ENCODE data around the gene C20orf204.

Gene C20orf204

GRCh38 chr20:64035066-64035932, 683 bp upstream of the C20orf204 start:
- no peak for TF ChIP-seq CTCF (IDR thresholded peaks at IDR 0.05; ENCODE audit: low read depth, low read length)
- DNase-seq (ENCODE audit: extremely low read depth, low read depth) = no peak

- DNase-seq (ENCODE audit: extremely low read depth, low read depth) = no peak
- TF ChIP-seq CTCF (IDR thresholded peaks at IDR 0.05; ENCODE audit: low read depth, low read length) = no peak
These were observed 590 bp downstream of the C20orf204 start for GRCh38 chr20:64036346-64037198.

GRCh38 chr20:64037199-64037497, 1.2 kb downstream of the C20orf204 start:
- DNase-seq (ENCODE audit: extremely low read depth, low read depth) = no peak
- TF ChIP-seq CTCF (IDR thresholded peaks at IDR 0.05; ENCODE audit: low read depth, low read length) = no peak

GRCh38 chr20:64037498-64038213, 1.7 kb downstream of the C20orf204 start:
- DNase-seq (ENCODE audit: extremely low read depth, low read depth) = no peak
- TF ChIP-seq CTCF (IDR thresholded peaks at IDR 0.05; ENCODE audit: low read depth, low read length) = no peak

- DNase-seq (ENCODE audit: extremely low read depth, low read depth) = no peak
- no peak for TF ChIP-seq CTCF (IDR thresholded peaks at IDR 0.05; ENCODE audit: low read depth, low read length)
These were observed 2.2 kb downstream of the C20orf204 start for GRCh38 chr20:64038224-64038564.

GRCh38 chr20:64038565-64039292, 2.7 kb downstream of the C20orf204 start:
- TF ChIP-seq CTCF (IDR thresholded peaks at IDR 0.05; ENCODE audit: low read depth, low read length) = peak; percentile 52
- DNase-seq (ENCODE audit: extremely low read depth, low read depth) = no peak
